Ishikawa (cell line): ENCODE data around the gene NDOR1.

Experiments
- CEBPB ChIP-seq: IDR thresholded peaks from 2 replicates; pipeline ENCODE4 v1.6.1; 2012
- CREB1 ChIP-seq: IDR thresholded peaks from 2 replicates; pipeline ENCODE4 v1.6.1; 2012; ENCODE audit warnings: low read depth
- EGR1 ChIP-seq: IDR thresholded peaks from 2 replicates; pipeline ENCODE4 v1.6.1; 2012
- EP300 ChIP-seq: IDR thresholded peaks from 2 replicates; pipeline ENCODE4 v1.6.1; 2012; ENCODE audit warnings: borderline replicate concordance
- FOXM1 ChIP-seq: IDR thresholded peaks from 2 replicates; pipeline ENCODE4 v1.6.1; 2012; ENCODE audit warnings: low read depth, borderline replicate concordance
- MAX ChIP-seq: IDR thresholded peaks from 2 replicates; pipeline ENCODE4 v1.6.1; 2012
- NFIC ChIP-seq: IDR thresholded peaks from 2 replicates; pipeline ENCODE4 v1.6.1; 2012
- RAD21 ChIP-seq: IDR thresholded peaks from 2 replicates; pipeline ENCODE4 v1.6.1; 2012; ENCODE audit warnings: low read depth
- TAF1 ChIP-seq: IDR thresholded peaks from 2 replicates; pipeline ENCODE4 v1.6.1; 2012; ENCODE audit warnings: low read depth, mild to moderate bottlenecking
- TCF12 ChIP-seq: IDR thresholded peaks from 2 replicates; pipeline ENCODE4 v1.6.1; 2012; ENCODE audit warnings: low read depth
- TEAD4 ChIP-seq: IDR thresholded peaks from 2 replicates; pipeline ENCODE4 v1.6.1; 2012
- YY1 ChIP-seq: IDR thresholded peaks from 2 replicates; pipeline ENCODE4 v1.6.1; 2012; ENCODE audit warnings: low read depth
- ZBTB7A ChIP-seq: IDR thresholded peaks from 2 replicates; pipeline ENCODE4 v1.6.1; 2012; ENCODE audit warnings: low read depth
- TF ChIP-seq, protein P1 (sequence below): IDR thresholded peaks from 2 replicates; pipeline ENCODE4 v1.6.1; 2012
- TF ChIP-seq, protein P2 (sequence below): IDR thresholded peaks from 2 replicates; pipeline ENCODE4 v1.6.1; 2012; ENCODE audit warnings: low read depth, mild to moderate bottlenecking

NDOR1 gene

DNA sequence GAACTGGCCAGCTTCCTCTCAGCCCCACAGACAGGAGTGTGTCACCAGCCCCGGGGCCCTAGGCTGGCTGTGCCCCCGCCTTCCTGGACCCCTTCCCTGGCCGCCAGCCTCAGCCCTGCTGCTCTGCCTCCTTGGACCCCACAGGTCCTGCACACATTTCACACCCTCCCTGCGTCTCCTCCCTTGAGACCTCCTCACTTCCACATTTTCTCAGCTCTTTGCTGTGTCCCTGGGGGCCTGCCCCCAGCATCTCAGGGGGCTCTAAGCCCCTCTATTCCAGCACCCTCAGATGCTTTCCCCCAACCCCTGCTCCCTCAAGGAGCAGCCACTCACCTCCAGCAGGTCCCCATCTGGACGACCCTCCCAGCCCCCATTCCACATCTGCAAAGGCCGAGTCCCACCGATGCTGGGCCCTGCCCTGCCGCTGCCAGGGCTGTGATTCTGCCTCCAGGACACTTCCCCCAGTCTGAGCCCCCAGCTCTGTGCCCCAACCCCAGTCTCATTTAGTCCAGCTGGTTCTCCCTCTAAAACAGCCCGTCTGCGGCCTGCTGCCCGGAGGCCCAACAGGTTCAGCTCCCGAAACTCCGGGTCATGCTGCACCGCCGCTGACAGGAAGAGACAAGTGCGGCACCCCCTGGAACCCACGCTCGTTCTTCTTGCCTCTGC is 29.4 kb downstream of the NDOR1 start:
- TF ChIP-seq CEBPB (no peak), TAF1 (no peak), TCF12 (no peak), ZBTB7A (no peak), FOXM1 (no peak)

DNA sequence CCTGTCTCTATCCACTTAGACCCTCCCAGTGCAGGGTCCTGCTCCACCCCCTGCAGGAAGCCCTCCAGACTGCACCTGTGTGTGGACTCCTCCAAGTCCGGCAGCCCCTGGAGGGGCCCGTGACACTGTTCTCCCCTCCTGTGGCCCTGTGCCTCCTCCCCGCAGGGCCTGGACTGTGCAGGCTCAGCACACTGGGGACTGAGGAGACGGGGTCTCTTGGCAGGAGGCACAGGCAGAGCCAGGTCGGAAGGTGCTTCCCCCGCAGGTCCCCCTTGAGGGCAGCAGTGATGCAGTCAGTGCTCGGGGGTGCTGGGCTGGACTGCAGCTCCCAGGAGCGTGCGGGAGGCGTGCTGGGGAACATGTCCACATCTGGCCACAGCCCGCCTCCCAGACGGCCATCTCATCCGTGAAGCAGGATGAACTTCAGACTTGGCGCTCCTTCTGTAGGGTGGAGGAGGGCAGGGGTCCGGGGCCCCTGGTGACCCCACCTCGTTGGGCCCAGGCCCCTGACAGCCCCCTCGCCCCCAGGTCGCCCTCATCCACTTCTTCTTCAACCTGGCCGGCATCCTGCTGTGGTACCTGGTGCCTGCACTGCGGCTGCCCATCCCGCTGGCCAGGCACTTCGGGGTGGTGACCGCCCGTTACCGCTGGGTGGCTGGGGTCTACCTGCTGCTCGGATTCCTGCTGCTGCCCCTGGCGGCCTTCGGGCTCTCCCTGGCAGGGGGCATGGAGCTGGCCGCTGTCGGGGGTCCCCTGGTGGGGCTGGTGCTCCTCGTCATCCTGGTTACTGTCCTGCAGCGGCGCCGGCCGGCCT is 30.1 kb downstream of the NDOR1 start:
- TF ChIP-seq EP300 (no peak), TAF1 (no peak), TCF12 (no peak), NFIC (no peak), FOXM1 (no peak), RAD21 (no peak), MAX (no peak), CEBPB (no peak), CREB1 (no peak)
- TF ChIP-seq, protein P1, sequence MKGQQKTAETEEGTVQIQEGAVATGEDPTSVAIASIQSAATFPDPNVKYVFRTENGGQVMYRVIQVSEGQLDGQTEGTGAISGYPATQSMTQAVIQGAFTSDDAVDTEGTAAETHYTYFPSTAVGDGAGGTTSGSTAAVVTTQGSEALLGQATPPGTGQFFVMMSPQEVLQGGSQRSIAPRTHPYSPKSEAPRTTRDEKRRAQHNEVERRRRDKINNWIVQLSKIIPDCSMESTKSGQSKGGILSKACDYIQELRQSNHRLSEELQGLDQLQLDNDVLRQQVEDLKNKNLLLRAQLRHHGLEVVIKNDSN: no peak

GRCh38 chr9:137236238-137236935 is 30.9 kb downstream of the NDOR1 start:
- TF ChIP-seq TEAD4 (peak; percentile 32; the same call in 1 of the 2 replicates), MAX (peak; percentile 28; the same call in 1 of the 2 replicates), TCF12 (peak; percentile 16; the same call in 1 of the 2 replicates), EGR1 (peak; percentile 41), ZBTB7A (peak; percentile 97), RAD21 (peak; percentile 86), YY1 (peak; percentile 83), NFIC (no peak), FOXM1 (0 out of 2 replicates have a peak, but pooled peaks have one; percentile 9)
- TF ChIP-seq, protein P1: no peak

- TF ChIP-seq FOXM1 (0 out of 2 replicates have a peak, but pooled peaks have one; percentile 7), MAX (no peak), NFIC (0 out of 2 replicates have a peak, but pooled peaks have one; percentile 3)
Measured at GRCh38 chr9:137236936-137237421, 31.5 kb downstream of the NDOR1 start.

DNA sequence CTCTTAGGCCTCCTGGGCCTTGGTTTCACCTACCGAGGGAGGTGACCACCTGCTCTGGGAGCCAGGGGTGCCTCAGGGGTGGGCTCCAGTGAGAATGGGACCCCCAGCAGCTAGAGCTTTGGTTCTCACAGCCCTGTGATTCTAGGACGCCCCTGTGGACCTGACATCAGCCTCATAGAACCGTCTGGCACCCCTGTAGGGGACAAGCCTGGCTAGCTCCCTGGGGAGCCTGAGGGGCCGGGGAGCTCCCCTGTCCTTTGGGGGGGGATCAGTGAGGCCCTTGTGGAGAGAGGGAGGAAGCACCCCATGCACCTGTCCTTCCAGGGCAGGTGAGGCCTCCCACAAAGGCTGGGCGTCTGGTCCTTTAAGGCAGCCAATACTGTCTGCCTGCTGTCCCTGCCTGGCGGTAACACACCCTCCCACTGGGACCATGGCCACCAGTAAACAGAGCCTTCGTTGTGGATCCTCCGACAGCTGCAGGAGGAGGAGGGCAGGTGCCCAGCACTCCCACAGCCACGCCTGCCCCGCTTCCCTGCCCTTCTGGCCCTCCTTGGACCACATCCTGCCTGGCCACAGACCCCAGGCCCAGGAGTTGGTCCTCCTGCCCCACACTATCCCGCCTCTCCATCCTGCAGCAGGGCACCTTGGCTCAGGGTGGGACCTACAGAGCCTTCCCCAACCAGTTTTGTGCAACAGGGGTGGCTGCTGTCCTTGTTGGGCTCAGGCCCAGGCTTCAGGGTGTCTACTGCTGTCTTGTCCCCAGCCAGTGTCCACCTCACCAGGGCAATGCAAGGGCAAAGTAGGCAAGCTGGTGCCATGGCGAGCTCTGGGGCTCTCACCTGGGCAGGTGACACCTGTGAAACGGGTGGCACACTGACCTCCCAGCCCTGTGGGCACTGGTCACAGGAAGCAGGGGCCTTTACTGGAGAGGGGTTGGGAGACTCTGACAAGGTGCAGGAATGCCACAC is 32.5 kb downstream of the NDOR1 start:
- TF ChIP-seq ZBTB7A (peak; percentile 49; the same call in 1 of the 2 replicates), EGR1 (no peak)

DNA sequence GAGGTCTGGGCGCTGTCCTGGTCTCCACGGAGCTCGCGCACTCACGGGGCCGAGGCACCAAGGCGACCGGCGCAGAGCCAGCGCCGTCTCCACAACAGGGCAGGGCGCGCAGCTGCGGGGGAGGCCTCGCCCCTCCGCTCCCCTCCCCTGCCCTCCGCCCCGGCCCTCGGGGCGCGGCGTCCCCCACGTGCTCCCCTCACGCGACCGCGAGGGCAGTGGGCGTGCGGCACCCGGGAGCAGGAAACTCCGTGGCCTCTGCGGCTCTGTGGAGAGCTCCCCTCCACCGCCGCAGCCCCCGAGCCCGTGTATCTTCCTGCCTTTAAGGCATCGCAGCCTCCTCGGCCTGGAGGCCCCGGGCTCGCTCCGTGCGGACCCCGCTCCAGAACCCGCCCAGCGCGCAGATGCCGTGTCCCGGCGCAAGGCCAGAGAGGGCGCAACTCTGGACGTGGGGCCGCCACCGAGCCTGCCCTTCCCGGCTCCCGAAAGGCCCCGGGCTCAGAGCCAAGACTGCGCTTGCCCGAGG is 34.9 kb downstream of the NDOR1 start:
- TF ChIP-seq, protein P1: peak; percentile 77
- no peak for TF ChIP-seq RAD21
- no peak for TF ChIP-seq TEAD4
- 0 out of 2 replicates have a peak, but pooled peaks have one; percentile 28 for TF ChIP-seq EP300
- TF ChIP-seq TCF12: peak; percentile 52; the same call in 1 of the 2 replicates
- TF ChIP-seq CEBPB: no peak
- TF ChIP-seq NFIC: peak; percentile 71; the same call in 1 of the 2 replicates
- no peak for TF ChIP-seq YY1
- TF ChIP-seq CREB1: no peak
- peak; percentile 25; the same call in 1 of the 2 replicates for TF ChIP-seq TAF1
- TF ChIP-seq MAX: peak; percentile 96
- peak; percentile 51 for TF ChIP-seq EGR1
- TF ChIP-seq, protein P2, sequence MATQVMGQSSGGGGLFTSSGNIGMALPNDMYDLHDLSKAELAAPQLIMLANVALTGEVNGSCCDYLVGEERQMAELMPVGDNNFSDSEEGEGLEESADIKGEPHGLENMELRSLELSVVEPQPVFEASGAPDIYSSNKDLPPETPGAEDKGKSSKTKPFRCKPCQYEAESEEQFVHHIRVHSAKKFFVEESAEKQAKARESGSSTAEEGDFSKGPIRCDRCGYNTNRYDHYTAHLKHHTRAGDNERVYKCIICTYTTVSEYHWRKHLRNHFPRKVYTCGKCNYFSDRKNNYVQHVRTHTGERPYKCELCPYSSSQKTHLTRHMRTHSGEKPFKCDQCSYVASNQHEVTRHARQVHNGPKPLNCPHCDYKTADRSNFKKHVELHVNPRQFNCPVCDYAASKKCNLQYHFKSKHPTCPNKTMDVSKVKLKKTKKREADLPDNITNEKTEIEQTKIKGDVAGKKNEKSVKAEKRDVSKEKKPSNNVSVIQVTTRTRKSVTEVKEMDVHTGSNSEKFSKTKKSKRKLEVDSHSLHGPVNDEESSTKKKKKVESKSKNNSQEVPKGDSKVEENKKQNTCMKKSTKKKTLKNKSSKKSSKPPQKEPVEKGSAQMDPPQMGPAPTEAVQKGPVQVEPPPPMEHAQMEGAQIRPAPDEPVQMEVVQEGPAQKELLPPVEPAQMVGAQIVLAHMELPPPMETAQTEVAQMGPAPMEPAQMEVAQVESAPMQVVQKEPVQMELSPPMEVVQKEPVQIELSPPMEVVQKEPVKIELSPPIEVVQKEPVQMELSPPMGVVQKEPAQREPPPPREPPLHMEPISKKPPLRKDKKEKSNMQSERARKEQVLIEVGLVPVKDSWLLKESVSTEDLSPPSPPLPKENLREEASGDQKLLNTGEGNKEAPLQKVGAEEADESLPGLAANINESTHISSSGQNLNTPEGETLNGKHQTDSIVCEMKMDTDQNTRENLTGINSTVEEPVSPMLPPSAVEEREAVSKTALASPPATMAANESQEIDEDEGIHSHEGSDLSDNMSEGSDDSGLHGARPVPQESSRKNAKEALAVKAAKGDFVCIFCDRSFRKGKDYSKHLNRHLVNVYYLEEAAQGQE: no peak
- peak; percentile 89 for TF ChIP-seq ZBTB7A
- TF ChIP-seq FOXM1: no peak
